LNCAP (cell line): Measurements from ENCODE around the gene MRPS18A.

ENCODE experiments used
- TF ChIP-seq, protein P1 (sequence below): fragments of 450-650 bp; IDR thresholded peaks from 2 replicates; pipeline ENCODE4 v1.5.1; 2017; ENCODE audit warnings: mild to moderate bottlenecking

Gene MRPS18A

DNA sequence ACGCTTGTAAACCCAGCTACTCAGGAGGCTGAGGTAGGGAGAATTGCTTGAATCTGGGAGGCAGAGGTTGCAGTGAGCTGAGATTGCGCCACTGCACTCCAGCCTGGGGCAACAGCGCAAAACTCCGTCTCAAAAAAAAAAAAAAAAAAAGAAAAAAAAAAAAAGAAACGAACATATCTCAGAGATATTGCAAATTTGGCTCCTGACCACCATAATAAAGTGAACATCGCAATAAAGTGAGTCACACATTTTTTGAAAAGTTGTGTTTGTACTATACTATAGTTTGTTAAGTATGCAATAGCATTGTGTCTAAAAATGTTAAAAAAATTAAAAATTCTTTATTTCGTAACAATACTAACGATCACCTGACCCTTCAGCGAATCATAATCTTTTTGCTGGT lies 29.4 kb downstream of the MRPS18A start:
- TF ChIP-seq, protein P1, sequence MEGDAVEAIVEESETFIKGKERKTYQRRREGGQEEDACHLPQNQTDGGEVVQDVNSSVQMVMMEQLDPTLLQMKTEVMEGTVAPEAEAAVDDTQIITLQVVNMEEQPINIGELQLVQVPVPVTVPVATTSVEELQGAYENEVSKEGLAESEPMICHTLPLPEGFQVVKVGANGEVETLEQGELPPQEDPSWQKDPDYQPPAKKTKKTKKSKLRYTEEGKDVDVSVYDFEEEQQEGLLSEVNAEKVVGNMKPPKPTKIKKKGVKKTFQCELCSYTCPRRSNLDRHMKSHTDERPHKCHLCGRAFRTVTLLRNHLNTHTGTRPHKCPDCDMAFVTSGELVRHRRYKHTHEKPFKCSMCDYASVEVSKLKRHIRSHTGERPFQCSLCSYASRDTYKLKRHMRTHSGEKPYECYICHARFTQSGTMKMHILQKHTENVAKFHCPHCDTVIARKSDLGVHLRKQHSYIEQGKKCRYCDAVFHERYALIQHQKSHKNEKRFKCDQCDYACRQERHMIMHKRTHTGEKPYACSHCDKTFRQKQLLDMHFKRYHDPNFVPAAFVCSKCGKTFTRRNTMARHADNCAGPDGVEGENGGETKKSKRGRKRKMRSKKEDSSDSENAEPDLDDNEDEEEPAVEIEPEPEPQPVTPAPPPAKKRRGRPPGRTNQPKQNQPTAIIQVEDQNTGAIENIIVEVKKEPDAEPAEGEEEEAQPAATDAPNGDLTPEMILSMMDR, result no peak

DNA sequence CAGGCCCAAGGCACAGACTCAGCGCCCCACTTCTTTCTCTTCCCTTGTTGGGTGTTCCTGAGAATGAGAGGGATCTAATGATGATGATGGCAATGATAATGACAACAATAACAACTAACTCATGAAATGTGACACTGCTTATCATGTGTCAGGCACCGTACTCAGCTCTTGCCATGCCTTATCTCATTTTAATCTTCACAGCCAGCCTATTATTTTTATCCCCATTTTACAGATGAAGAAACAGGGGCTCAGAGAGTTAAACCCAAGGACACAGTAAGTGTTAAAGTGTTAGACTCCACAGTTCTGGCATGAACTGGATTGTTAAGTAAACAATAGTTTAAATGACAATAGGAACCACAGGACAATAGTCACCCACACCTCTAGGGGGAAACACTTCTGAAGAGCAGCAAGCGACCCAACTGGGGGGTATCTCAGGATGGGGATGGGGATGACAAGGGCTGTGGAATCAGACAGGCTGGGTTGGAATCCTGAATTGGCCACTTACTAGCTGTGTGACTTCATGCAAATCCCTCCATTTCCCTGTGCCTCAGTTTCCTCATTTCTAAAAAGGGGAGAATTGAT lies 30.3 kb downstream of the MRPS18A start:
- TF ChIP-seq, protein P1, result no peak

DNA sequence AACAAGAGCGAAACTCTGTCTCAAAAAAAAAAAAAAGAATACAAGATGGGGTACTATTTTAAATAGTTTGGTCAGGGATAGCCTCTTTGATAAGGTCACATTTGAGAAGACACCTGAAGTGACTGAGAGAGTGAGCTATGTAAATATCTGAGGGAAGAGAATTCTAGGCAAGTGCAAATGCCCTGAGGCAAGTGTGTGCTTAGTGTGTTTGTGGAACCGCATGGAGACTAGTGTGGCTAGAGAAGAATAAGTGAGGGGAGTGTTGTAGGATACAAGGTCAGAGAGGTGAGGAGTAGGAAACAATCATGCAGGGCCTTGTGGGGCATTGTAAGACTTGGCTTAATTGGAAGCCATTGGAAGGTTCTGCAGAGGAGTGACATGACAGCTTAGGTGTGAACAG lies 39.3 kb downstream of the MRPS18A start:
- TF ChIP-seq, protein P1, result no peak

DNA sequence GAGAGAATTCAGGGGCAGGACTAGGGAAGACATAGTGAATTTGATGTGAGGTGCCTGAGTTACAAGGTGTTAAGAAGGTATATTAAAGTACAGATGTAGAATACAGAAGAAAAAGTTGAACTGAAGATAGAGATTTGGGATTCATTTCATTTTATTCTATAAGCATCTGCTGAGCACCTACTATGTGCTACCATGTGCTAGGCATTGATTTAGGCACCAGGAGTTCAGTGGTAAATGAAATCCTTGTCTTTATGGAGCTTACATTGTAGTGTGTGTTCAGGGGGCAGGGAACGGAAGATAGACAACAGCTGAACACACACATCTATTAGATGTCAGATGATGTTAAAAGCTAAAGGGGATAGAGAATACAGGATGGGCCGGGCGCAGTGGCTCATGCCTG lies 40.0 kb downstream of the MRPS18A start:
- TF ChIP-seq, protein P1, result no peak

DNA sequence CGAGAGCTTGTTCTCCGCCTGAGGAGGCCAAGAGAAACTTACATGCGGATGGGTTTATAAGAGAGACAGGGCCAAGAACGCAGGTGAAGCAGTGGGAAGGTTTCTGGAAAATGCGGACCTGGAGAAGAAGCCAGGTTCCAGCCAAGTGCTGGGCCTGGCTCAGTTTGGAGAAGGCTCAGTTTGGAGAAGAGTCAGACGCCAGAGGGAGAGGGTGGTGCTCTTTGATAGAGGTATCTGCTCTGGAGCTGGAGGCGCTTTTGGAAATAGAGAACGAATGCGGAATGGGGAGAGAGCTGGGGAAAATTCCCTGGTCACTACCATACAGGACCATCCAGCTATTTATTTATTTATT lies 42.0 kb downstream of the MRPS18A start:
- TF ChIP-seq, protein P1, result no peak

DNA sequence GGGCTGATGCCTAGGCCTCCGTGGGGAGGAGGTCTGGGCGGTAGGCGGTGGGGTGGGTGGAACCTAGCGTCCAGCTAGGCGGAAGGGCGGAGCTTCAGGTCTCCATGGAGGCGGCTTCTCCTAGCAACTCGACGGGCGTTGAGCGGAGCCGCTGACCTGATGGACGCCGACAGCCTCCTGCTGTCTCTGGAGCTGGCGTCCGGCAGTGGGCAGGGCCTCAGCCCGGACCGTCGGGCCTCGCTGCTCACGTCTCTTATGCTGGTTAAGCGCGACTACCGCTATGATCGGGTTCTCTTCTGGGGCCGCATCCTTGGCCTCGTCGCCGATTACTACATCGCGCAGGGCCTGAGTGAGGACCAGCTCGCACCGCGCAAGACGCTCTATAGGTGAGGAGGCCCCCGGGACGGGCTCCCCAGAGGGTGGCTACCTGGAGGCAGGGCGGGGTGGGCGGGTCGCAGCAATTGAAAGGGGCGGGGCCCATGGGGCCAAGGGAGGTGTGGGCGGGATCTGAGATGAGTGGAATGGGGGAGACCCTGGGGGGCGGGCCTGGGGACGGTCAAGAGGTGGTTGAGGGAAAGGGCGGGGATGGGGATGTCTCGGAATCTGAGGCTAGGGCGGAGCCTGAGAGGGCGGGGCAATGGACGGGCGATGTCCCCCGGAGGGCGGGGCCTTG lies 42.5 kb downstream of the MRPS18A start, which contains the start of gene RSPH9:
Gene RSPH9, plus strand, starts transcription at position 97 of the 673 bp plus-strand sequence. Its CDS starts 63 bp downstream, at position 160.
- TF ChIP-seq, protein P1, result no peak

DNA sequence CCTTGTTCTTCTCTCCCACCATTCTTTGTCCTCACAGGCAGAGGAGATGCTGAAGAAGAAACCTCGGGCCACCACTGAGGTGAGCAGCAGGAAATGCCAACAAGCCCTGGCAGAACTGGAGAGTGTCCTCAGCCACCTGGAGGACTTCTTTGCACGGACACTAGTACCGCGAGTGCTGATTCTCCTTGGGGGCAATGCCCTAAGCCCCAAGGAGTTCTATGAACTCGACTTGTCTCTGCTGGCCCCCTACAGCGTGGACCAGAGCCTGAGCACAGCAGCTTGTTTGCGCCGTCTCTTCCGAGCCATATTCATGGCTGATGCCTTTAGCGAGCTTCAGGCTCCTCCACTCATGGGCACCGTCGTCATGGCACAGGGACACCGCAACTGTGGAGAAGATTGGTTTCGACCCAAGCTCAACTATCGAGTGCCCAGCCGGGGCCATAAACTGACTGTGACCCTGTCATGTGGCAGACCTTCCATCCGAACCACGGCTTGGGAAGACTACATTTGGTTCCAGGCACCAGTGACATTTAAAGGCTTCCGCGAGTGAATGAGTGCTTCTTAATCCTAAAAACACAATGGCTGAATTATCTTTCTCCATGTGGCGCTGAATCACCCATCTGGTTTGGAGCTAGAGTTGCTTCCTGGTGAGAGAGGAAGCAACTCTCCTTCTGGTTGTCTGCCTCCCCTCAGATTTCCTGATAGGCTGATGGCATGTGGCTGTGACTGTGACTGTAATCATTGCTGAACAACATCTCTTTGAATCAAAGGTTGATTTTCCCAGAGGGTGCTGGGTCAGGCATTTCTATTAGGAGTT lies 47.4 kb downstream of the MRPS18A start:
- TF ChIP-seq, protein P1, result no peak
